ENCODE data around the gene MS4A18. TPM values are rescaled to one million over a fixed set of nuclear protein-coding genes. Genes with fewer than 3 reads are reported as not detected.
"Not testable (repeated sequence)": the region's sequence is repeated elsewhere in the genome, so short reads cannot be mapped to it uniquely, and the experiment has no call there.

Gene MS4A18
- total RNA-seq, 2 experiments from 2014 or later, result not detected

- no peak for DNase-seq
- no peaks in the 10 kb centered on the region for H3K27me3 Mint-ChIP-seq (ENCODE audit: low read depth)
- H3K4me3 Mint-ChIP-seq, result no peak overlapping the region
- no peaks in the 10 kb centered on the region for H3K9me3 Mint-ChIP-seq (ENCODE audit: insufficient read depth)
- no peaks in the 10 kb centered on the region for H3K4me1 Mint-ChIP-seq (ENCODE audit: low read depth)
- ChIA-PET CTCF (no interaction called here), POLR2A (no interaction called here)
- H3K27ac Mint-ChIP-seq, result no peak overlapping the region
- ATAC-seq, result no peak
- H3K36me3 Mint-ChIP-seq (ENCODE audit: low read depth), result no peaks in the 10 kb centered on the region
Measured at GRCh38 chr11:60710482-60710881, 14.0 kb upstream of the MS4A18 start.

- ATAC-seq (no peak), DNase-seq (no peak)
- POLR2A ChIA-PET, result no interaction called here
- H3K4me3 Mint-ChIP-seq, result no peak overlapping the region
- H3K27me3 Mint-ChIP-seq (ENCODE audit: low read depth), result no peaks in the 10 kb centered on the region
- CTCF ChIA-PET, result no interaction called here
- H3K36me3 Mint-ChIP-seq (ENCODE audit: low read depth), result no peaks in the 10 kb centered on the region
- no peaks in the 10 kb centered on the region for H3K4me1 Mint-ChIP-seq (ENCODE audit: low read depth)
- no peak overlapping the region for H3K27ac Mint-ChIP-seq
- no peaks in the 10 kb centered on the region for H3K9me3 Mint-ChIP-seq (ENCODE audit: insufficient read depth)
Measured at GRCh38 chr11:60711276-60711675, 13.2 kb upstream of the MS4A18 start.

- ATAC-seq; H3K4me1 Mint-ChIP-seq (ENCODE audit: low read depth); CTCF ChIA-PET; H3K9me3 Mint-ChIP-seq (ENCODE audit: insufficient read depth); H3K4me3 Mint-ChIP-seq; DNase-seq; POLR2A ChIA-PET; H3K27me3 Mint-ChIP-seq (ENCODE audit: low read depth); H3K36me3 Mint-ChIP-seq (ENCODE audit: low read depth); H3K27ac Mint-ChIP-seq: not testable (repeated sequence)
Measured at GRCh38 chr11:60713423-60713822, 11.1 kb upstream of the MS4A18 start.

- Mint-ChIP-seq H3K9me3 (ENCODE audit: insufficient read depth) (no peaks in the 10 kb centered on the region), H3K36me3 (ENCODE audit: low read depth) (no peaks in the 10 kb centered on the region), H3K27me3 (ENCODE audit: low read depth) (peaks cover 4% of the 10 kb centered on the region), H3K4me1 (ENCODE audit: low read depth) (no peaks in the 10 kb centered on the region), H3K27ac (no peak overlapping the region), H3K4me3 (no peak overlapping the region)
- ATAC-seq, result no peak
- CTCF ChIA-PET, result interaction anchor here (1.4 kb wide), 1 partner anchor 45 kb away, joined by 4 read pairs; no protein-coding TSS in a partner anchor
- POLR2A ChIA-PET, result no interaction called here
- no peak for DNase-seq
Measured at GRCh38 chr11:60717956-60718355, 6.6 kb upstream of the MS4A18 start.

- POLR2A ChIA-PET, result no interaction called here
- Mint-ChIP-seq H3K9me3 (ENCODE audit: insufficient read depth) (no peaks in the 10 kb centered on the region), H3K27me3 (ENCODE audit: low read depth) (peaks cover 4% of the 10 kb centered on the region), H3K36me3 (ENCODE audit: low read depth) (no peaks in the 10 kb centered on the region), H3K27ac (no peak overlapping the region), H3K4me1 (ENCODE audit: low read depth) (no peaks in the 10 kb centered on the region), H3K4me3 (no peak overlapping the region)
- no peak for ATAC-seq
- DNase-seq, result no peak
- CTCF ChIA-PET, result interaction anchor here (1.4 kb wide), 1 partner anchor 45 kb away, joined by 4 read pairs; no protein-coding TSS in a partner anchor
Measured at GRCh38 chr11:60718524-60719316, 5.8 kb upstream of the MS4A18 start.

- no peaks in the 10 kb centered on the region for H3K9me3 Mint-ChIP-seq (ENCODE audit: insufficient read depth)
- ATAC-seq (no peak), DNase-seq (no peak)
- no peak overlapping the region for H3K27ac Mint-ChIP-seq
- CTCF ChIA-PET, result no interaction called here
- H3K36me3 Mint-ChIP-seq (ENCODE audit: low read depth), result no peaks in the 10 kb centered on the region
- no peak overlapping the region for H3K4me3 Mint-ChIP-seq
- POLR2A ChIA-PET, result no interaction called here
- no peaks in the 10 kb centered on the region for H3K4me1 Mint-ChIP-seq (ENCODE audit: low read depth)
- H3K27me3 Mint-ChIP-seq (ENCODE audit: low read depth), result peaks cover 4% of the 10 kb centered on the region
Measured at GRCh38 chr11:60719391-60719790, 5.1 kb upstream of the MS4A18 start.

- ATAC-seq, result no peak
- POLR2A ChIA-PET, result no interaction called here
Measured at GRCh38 chr11:60720460-60720859, 4.1 kb upstream of the MS4A18 start.

GRCh38 chr11:60725592-60725991 is 1.1 kb downstream of the MS4A18 start:
- no peak for ATAC-seq
- Mint-ChIP-seq H3K27ac (no peak overlapping the region), H3K27me3 (ENCODE audit: low read depth) (peaks cover 11% of the 10 kb centered on the region), H3K36me3 (ENCODE audit: low read depth) (no peaks in the 10 kb centered on the region), H3K4me1 (ENCODE audit: low read depth) (no peaks in the 10 kb centered on the region), H3K4me3 (no peak overlapping the region), H3K9me3 (ENCODE audit: insufficient read depth) (no peaks in the 10 kb centered on the region)
- ChIA-PET CTCF (no interaction called here), POLR2A (no interaction called here)
- DNase-seq, result no peak

More at GRCh38 chr11:60720460-60720859, 4.1 kb upstream of the MS4A18 start:
- Mint-ChIP-seq H3K9me3 (ENCODE audit: insufficient read depth) (no peaks in the 10 kb centered on the region), H3K4me3 (no peak overlapping the region), H3K36me3 (ENCODE audit: low read depth) (no peaks in the 10 kb centered on the region), H3K27ac (no peak overlapping the region), H3K27me3 (ENCODE audit: low read depth) (peaks cover 4% of the 10 kb centered on the region), H3K4me1 (ENCODE audit: low read depth) (no peaks in the 10 kb centered on the region)
- no peak for DNase-seq
- CTCF ChIA-PET, result interaction anchor here (0.6 kb wide), 1 partner anchor 1714 kb away, joined by 3 read pairs; no protein-coding TSS in a partner anchor

GRCh38 chr11:60731586-60731985 is 7.1 kb downstream of the MS4A18 start:
- no peaks in the 10 kb centered on the region for H3K4me1 Mint-ChIP-seq (ENCODE audit: low read depth)
- no peaks in the 10 kb centered on the region for H3K9me3 Mint-ChIP-seq (ENCODE audit: insufficient read depth)
- no peak overlapping the region for H3K4me3 Mint-ChIP-seq
- H3K27ac Mint-ChIP-seq, result no peak overlapping the region
- no peaks in the 10 kb centered on the region for H3K36me3 Mint-ChIP-seq (ENCODE audit: low read depth)
- peaks cover 13% of the 10 kb centered on the region for H3K27me3 Mint-ChIP-seq (ENCODE audit: low read depth)
- ChIA-PET CTCF (no interaction called here), POLR2A (no interaction called here)
- no peak for ATAC-seq
- no peak for DNase-seq

- H3K27me3 Mint-ChIP-seq (ENCODE audit: low read depth), result peaks cover 7% of the 10 kb centered on the region
- H3K4me1 Mint-ChIP-seq (ENCODE audit: low read depth), result no peaks in the 10 kb centered on the region
- H3K4me3 Mint-ChIP-seq, result no peak overlapping the region
- no peak for DNase-seq
- ChIA-PET POLR2A (no interaction called here), CTCF (no interaction called here)
- no peaks in the 10 kb centered on the region for H3K36me3 Mint-ChIP-seq (ENCODE audit: low read depth)
- no peak for ATAC-seq
- H3K9me3 Mint-ChIP-seq (ENCODE audit: insufficient read depth), result no peaks in the 10 kb centered on the region
- no peak overlapping the region for H3K27ac Mint-ChIP-seq
Measured at GRCh38 chr11:60734279-60734678, 9.8 kb downstream of the MS4A18 start.

GRCh38 chr11:60739114-60739513 is 14.6 kb downstream of the MS4A18 start:
- ATAC-seq (no peak), DNase-seq (no peak)
- POLR2A ChIA-PET, result no interaction called here
- no peaks in the 10 kb centered on the region for H3K9me3 Mint-ChIP-seq (ENCODE audit: insufficient read depth)
- no peaks in the 10 kb centered on the region for H3K4me1 Mint-ChIP-seq (ENCODE audit: low read depth)
- no peaks in the 10 kb centered on the region for H3K36me3 Mint-ChIP-seq (ENCODE audit: low read depth)
- peaks cover 11% of the 10 kb centered on the region for H3K27me3 Mint-ChIP-seq (ENCODE audit: low read depth)
- CTCF ChIA-PET, result no interaction called here
- no peak overlapping the region for H3K4me3 Mint-ChIP-seq
- no peak overlapping the region for H3K27ac Mint-ChIP-seq

GRCh38 chr11:60740573-60740972 is 16.1 kb downstream of the MS4A18 start:
- Mint-ChIP-seq H3K36me3 (ENCODE audit: low read depth) (no peaks in the 10 kb centered on the region), H3K27me3 (ENCODE audit: low read depth) (peaks cover 11% of the 10 kb centered on the region), H3K9me3 (ENCODE audit: insufficient read depth) (no peaks in the 10 kb centered on the region), H3K27ac (no peak overlapping the region), H3K4me3 (no peak overlapping the region), H3K4me1 (ENCODE audit: low read depth) (no peaks in the 10 kb centered on the region)
- DNase-seq (no peak), ATAC-seq (no peak)
- ChIA-PET POLR2A (no interaction called here), CTCF (no interaction called here)

- ATAC-seq, result no peak
Measured at GRCh38 chr11:60741421-60741820, 16.9 kb downstream of the MS4A18 start.

More at GRCh38 chr11:60741421-60741820, 16.9 kb downstream of the MS4A18 start:
- no peak overlapping the region for H3K27ac Mint-ChIP-seq
- ChIA-PET POLR2A (no interaction called here), CTCF (no interaction called here)
- H3K9me3 Mint-ChIP-seq (ENCODE audit: insufficient read depth), result no peaks in the 10 kb centered on the region
- H3K4me1 Mint-ChIP-seq (ENCODE audit: low read depth), result no peaks in the 10 kb centered on the region
- no peak overlapping the region for H3K4me3 Mint-ChIP-seq
- peaks cover 9% of the 10 kb centered on the region for H3K27me3 Mint-ChIP-seq (ENCODE audit: low read depth)
- H3K36me3 Mint-ChIP-seq (ENCODE audit: low read depth), result no peaks in the 10 kb centered on the region
- no peak for DNase-seq
